HS-5 (cell line): ENCODE results near the gene OXCT2.
"Not testable (repeated sequence)": the region's sequence is repeated elsewhere in the genome, so short reads cannot be mapped to it uniquely, and the experiment has no call there.

Experiments used
- DNase-seq: peaks from one replicate; pipeline ENCODE4 v3.0.0-alpha.2; 2012; ENCODE audit warnings: low read depth

The OXCT2 gene

GRCh38 chr1:39771022-39771532 is at the start of gene OXCT2:
TSS of gene OXCT2 (minus strand) at chr1:39771348. CDS start at chr1:39771255, 93 bp downstream.
- not testable (repeated sequence) for DNase-seq

GRCh38 chr1:39819091-39819812 is 48.1 kb upstream of the OXCT2 start:
- DNase-seq = no peak

GRCh38 chr1:39818482-39818881 is 47.3 kb upstream of the OXCT2 start:
- no peak for DNase-seq

GRCh38 chr1:39817091-39817932 is 46.2 kb upstream of the OXCT2 start:
- not testable (repeated sequence) for DNase-seq

- peak; percentile 80 for DNase-seq
Measured at GRCh38 chr1:39816415-39817090, 45.4 kb upstream of the OXCT2 start.

- no peak for DNase-seq
Measured at GRCh38 chr1:39812913-39813312, 41.8 kb upstream of the OXCT2 start.

GRCh38 chr1:39808784-39809517 is 37.8 kb upstream of the OXCT2 start:
- no peak for DNase-seq

- no peak for DNase-seq
Measured at GRCh38 chr1:39805385-39805784, 34.2 kb upstream of the OXCT2 start.

- no peak for DNase-seq
Measured at GRCh38 chr1:39802496-39803260, 31.5 kb upstream of the OXCT2 start.

GRCh38 chr1:39800471-39800835 is 29.3 kb upstream of the OXCT2 start:
- no peak for DNase-seq

- peak; percentile 68 for DNase-seq
Measured at GRCh38 chr1:39799770-39800470, 28.8 kb upstream of the OXCT2 start.

- not testable (repeated sequence) for DNase-seq
Measured at GRCh38 chr1:39798859-39799769, 28.0 kb upstream of the OXCT2 start.

- DNase-seq = no peak
Measured at GRCh38 chr1:39795651-39796050, 24.5 kb upstream of the OXCT2 start.

- no peak for DNase-seq
Measured at GRCh38 chr1:39791838-39792237, 20.7 kb upstream of the OXCT2 start.

GRCh38 chr1:39789571-39790110 is 18.5 kb upstream of the OXCT2 start:
- no peak for DNase-seq

- no peak for DNase-seq
Measured at GRCh38 chr1:39788758-39789570, 17.8 kb upstream of the OXCT2 start, which contains the start of gene BMP8B. TSS of gene BMP8B (minus strand) at chr1:39788865. CDS start at chr1:39788485, 380 bp downstream.

GRCh38 chr1:39788426-39788757 is 17.2 kb upstream of the OXCT2 start:
- no peak for DNase-seq

- not testable (repeated sequence) for DNase-seq
Measured at GRCh38 chr1:39787964-39788363, 16.8 kb upstream of the OXCT2 start.
